IMR-90 (cell line): ENCODE data around the gene CNTN5. TPM values are rescaled to one million over a fixed set of nuclear protein-coding genes. Genes with fewer than 3 reads are reported as not detected.

Experiments
- ATAC-seq: fragments of 200-7000 bp; cut with Tn5 transposase; 2 replicates; pipeline ENCODE4 v1.9.1; 2020; ENCODE audit warnings: low read depth, mild to moderate bottlenecking, moderate library complexity
- BruUV-seq: library from RNA; stranded (reverse); fragments of 400-500 nt; replicated peaks from 2 replicates; lab custom pipeline; 2021; lab: Mats Ljungman, UMichigan
- CTCF ChIA-PET: fragments of 300-600 bp; formaldehyde crosslinking; extraction: SDS; loops from one replicate; lab custom pipeline; 2021; ENCODE audit warnings: antibody characterized with exemption; lab: Yijun Ruan, JAX
- POLR2A ChIA-PET: fragments of 300-600 bp; sonication (Branson Sonifier 250); formaldehyde crosslinking; loops from one replicate; lab custom pipeline; 2022; ENCODE audit warnings: antibody characterized with exemption; ENCODE audit not compliant: unreplicated experiment; lab: Charles Lee
- DNase-seq: peaks from one replicate; pipeline ENCODE4 v3.0.0; 2013
- H2AFZ ChIP-seq: replicated peaks from 2 replicates; pipeline ENCODE3; 2013; ENCODE audit warnings: low read length, mild to moderate bottlenecking; ENCODE audit not compliant: poor library complexity
- H2AK5ac ChIP-seq: 2 replicates; pipeline ENCODE4 v1.6.1; 2013; ENCODE audit warnings: low read depth, low read length, inconsistent platforms
- H2AK9ac ChIP-seq: replicated peaks from 2 replicates; pipeline ENCODE3; 2013; ENCODE audit warnings: mild to moderate bottlenecking, low read depth, low read length, moderate library complexity; ENCODE audit not compliant: poor library complexity
- H2BK120ac ChIP-seq: 2 replicates; pipeline ENCODE4 v1.6.1; 2013; ENCODE audit warnings: low read depth, low read length, inconsistent platforms
- H2BK15ac ChIP-seq: 3 replicates; pipeline ENCODE4 v1.6.1; 2013; ENCODE audit warnings: low read depth, low read length, inconsistent platforms
- H2BK20ac ChIP-seq: 2 replicates; pipeline ENCODE4 v1.6.1; 2013; ENCODE audit warnings: low read depth, mild to moderate bottlenecking, inconsistent platforms, low read length, moderate library complexity
- H2BK5ac ChIP-seq: 2 replicates; pipeline ENCODE4 v1.6.1; 2013; ENCODE audit warnings: mild to moderate bottlenecking, low read depth, low read length, inconsistent platforms; ENCODE audit not compliant: poor library complexity, severe bottlenecking
- H3K14ac ChIP-seq: replicated peaks from 2 replicates; pipeline ENCODE4 v1.6.1; 2013; ENCODE audit warnings: low read depth, low read length, inconsistent platforms
- H3K18ac ChIP-seq: 2 replicates; pipeline ENCODE4 v1.6.1; 2013; ENCODE audit warnings: low read depth, low read length, control low read depth
- H3K23ac ChIP-seq: 2 replicates; pipeline ENCODE4 v1.6.1; 2013; ENCODE audit warnings: low read depth, low read length, inconsistent platforms
- H3K27ac ChIP-seq: 2 replicates; pipeline ENCODE4 v1.5.1; 2013; ENCODE audit warnings: mild to moderate bottlenecking, control low read depth, low read length; ENCODE audit not compliant: insufficient read depth
- H3K27me3 ChIP-seq: 2 replicates; pipeline ENCODE4 v1.6.1; 2013; ENCODE audit warnings: low read length; ENCODE audit not compliant: control insufficient read depth, insufficient read depth
- H3K36me3 ChIP-seq: 2 replicates; pipeline ENCODE4 v1.6.1; 2013; ENCODE audit warnings: low read length, mixed read lengths; ENCODE audit not compliant: control insufficient read depth, insufficient read depth
- H3K4ac ChIP-seq: 2 replicates; pipeline ENCODE4 v1.6.1; 2013; ENCODE audit warnings: low read depth, low read length, inconsistent platforms
- H3K4me1 ChIP-seq: 2 replicates; pipeline ENCODE4 v1.6.1; 2013; ENCODE audit warnings: low read length, mixed read lengths; ENCODE audit not compliant: control insufficient read depth, insufficient read depth
- H3K4me2 ChIP-seq: 2 replicates; pipeline ENCODE4 v1.6.1; 2013; ENCODE audit warnings: low read depth, mild to moderate bottlenecking, control low read depth, low read length, moderate library complexity
- H3K4me3 ChIP-seq: 2 replicates; pipeline ENCODE4 v1.5.1; 2013; ENCODE audit warnings: low read depth, mild to moderate bottlenecking, control low read depth, low read length, moderate library complexity; ENCODE audit not compliant: insufficient read depth
- H3K56ac ChIP-seq: 2 replicates; pipeline ENCODE4 v1.6.1; 2013; ENCODE audit warnings: low read length, inconsistent platforms; ENCODE audit not compliant: insufficient read depth; ENCODE audit errors: extremely low read depth
- H3K79me1 ChIP-seq, 2 experiments: 2 replicates each; pipeline ENCODE4 v1.6.1; 2013; ENCODE audit warnings: low read length in 2 of 2, inconsistent platforms in 1 of 2, low read depth in 1 of 2
- H3K9ac ChIP-seq: 2 replicates; pipeline ENCODE4 v1.6.1; 2013; ENCODE audit warnings: low read depth, low read length, control low read depth
- H3K9me1 ChIP-seq: 2 replicates; pipeline ENCODE4 v1.6.1; 2013; ENCODE audit warnings: low read length, inconsistent platforms; ENCODE audit not compliant: insufficient read depth
- H3K9me3 ChIP-seq: 2 replicates; pipeline ENCODE4 v1.6.1; 2013; ENCODE audit warnings: low read length; ENCODE audit not compliant: control insufficient read depth, insufficient read depth
- H4K20me1 ChIP-seq: 2 replicates; pipeline ENCODE4 v1.6.1; 2013; ENCODE audit warnings: low read length, inconsistent platforms; ENCODE audit not compliant: insufficient read depth
- H4K5ac ChIP-seq: 2 replicates; pipeline ENCODE4 v1.6.1; 2013; ENCODE audit warnings: mild to moderate bottlenecking, low read depth, low read length, control low read depth
- H4K8ac ChIP-seq, 2 experiments: 2 replicates each; pipeline ENCODE4 v1.6.1; 2013; ENCODE audit warnings: low read depth in 2 of 2, low read length in 2 of 2, control low read depth in 1 of 2, inconsistent platforms in 1 of 2
- H4K91ac ChIP-seq: 2 replicates; pipeline ENCODE4 v1.6.1; 2013; ENCODE audit warnings: low read depth, low read length, inconsistent platforms; ENCODE audit not compliant: insufficient read depth
- BHLHE40 ChIP-seq: fragments of 150-350 bp; IDR thresholded peaks from 2 replicates; pipeline ENCODE4 v1.6.1; 2016; ENCODE audit warnings: mild to moderate bottlenecking, low read depth, low read length
- CEBPB ChIP-seq: IDR thresholded peaks from 2 replicates; pipeline ENCODE4 v1.6.1; 2012; ENCODE audit warnings: low read depth, low read length, improper control_type of control experiment
- CHD1 ChIP-seq: IDR thresholded peaks from 2 replicates; pipeline ENCODE4 v1.6.1; 2012; ENCODE audit warnings: low read depth, low read length, improper control_type of control experiment
- ELK1 ChIP-seq: fragments of 150-350 bp; IDR thresholded peaks from 2 replicates; pipeline ENCODE4 v1.6.1; 2016; ENCODE audit warnings: low read depth, mild to moderate bottlenecking, low read length, moderate library complexity, borderline replicate concordance
- FOS ChIP-seq: fragments of 150-350 bp; IDR thresholded peaks from 2 replicates; pipeline ENCODE4 v1.6.1; 2016; ENCODE audit warnings: low read depth, low read length
- MAFK ChIP-seq: IDR thresholded peaks from 2 replicates; pipeline ENCODE4 v1.6.1; 2012; ENCODE audit warnings: low read depth, low read length, improper control_type of control experiment
- MAZ ChIP-seq: IDR thresholded peaks from 2 replicates; pipeline ENCODE4 v1.6.1; 2012; ENCODE audit warnings: low read depth, mild to moderate bottlenecking, low read length, improper control_type of control experiment, moderate library complexity, borderline replicate concordance
- MXI1 ChIP-seq: IDR thresholded peaks from 2 replicates; pipeline ENCODE4 v1.6.1; 2012; ENCODE audit warnings: low read depth, mild to moderate bottlenecking, low read length, moderate library complexity, borderline replicate concordance
- NFE2L2 ChIP-seq: fragments of 150-350 bp; IDR thresholded peaks from 2 replicates; pipeline ENCODE4 v1.6.1; 2016; ENCODE audit warnings: low read depth, mild to moderate bottlenecking, low read length
- POLR2A ChIP-seq: IDR thresholded peaks from 2 replicates; pipeline ENCODE4 v1.6.1; 2012; ENCODE audit warnings: mild to moderate bottlenecking, low read depth, low read length
- RAD21 ChIP-seq: IDR thresholded peaks from 2 replicates; pipeline ENCODE4 v1.6.1; 2012; ENCODE audit warnings: low read length, improper control_type of control experiment
- RCOR1 ChIP-seq: IDR thresholded peaks from 2 replicates; pipeline ENCODE4 v1.6.1; 2012; ENCODE audit warnings: mild to moderate bottlenecking, low read length, improper control_type of control experiment; ENCODE audit not compliant: insufficient replicate concordance
- RFX5 ChIP-seq: IDR thresholded peaks from 2 replicates; pipeline ENCODE4 v1.8.0; 2012; ENCODE audit warnings: low read depth, mild to moderate bottlenecking, low read length, moderate library complexity
- SMC3 ChIP-seq: fragments of 150-350 bp; IDR thresholded peaks from 2 replicates; pipeline ENCODE4 v1.6.1; 2016; ENCODE audit warnings: low read depth, mild to moderate bottlenecking, antibody characterized with exemption, low read length, moderate library complexity
- USF2 ChIP-seq: fragments of 150-350 bp; IDR thresholded peaks from 2 replicates; pipeline ENCODE4 v1.6.1; 2017; ENCODE audit warnings: mild to moderate bottlenecking, antibody characterized with exemption, low read length, low read depth
- WGBS, 2 experiments: methylation state at CpG; one replicate each; pipeline versions ENCODE4 v1.1.5 to v1.1.7; 2013; ENCODE audit warnings: missing lambda C conversion rate in 2 of 2; ENCODE audit not compliant: insufficient read length in 1 of 2; ENCODE audit errors: extremely low coverage in 2 of 2; 5-methylcytosine and 5-hydroxymethylcytosine counted together
- dilution Hi-C: fragments of 300-500 bp; cut with HindIII; formaldehyde crosslinking; loops from one replicate; pipeline ENCODE4 v1.14.3; 2018; ENCODE audit warnings: low sequenced_read_pairs; ENCODE audit not compliant: unreplicated experiment
- in situ Hi-C: fragments of 300-500 bp; cut with MboI; formaldehyde crosslinking; loops from 3 replicates; pipeline ENCODE4 v1.14.3; 2019; ENCODE audit warnings: low sequenced_read_pairs, inconsistent platforms, mixed read lengths
- intact Hi-C: fragments of 100-400 bp; cut with micrococcal nuclease; formaldehyde crosslinking; loops from 2 replicates; pipeline ENCODE4 v1.10.0; 2022
- polyA plus RNA-seq, 3 experiments: library from polyadenylated mRNA; depleted of rRNA; stranded (reverse); fragments of >200 nt; gene quantifications; 2 replicates each; pipeline ENCODE4 v1.2.3, GENCODE V29; 2012; ENCODE audit warnings: low replicate concordance in 1 of 3
- total RNA-seq: library from RNA; depleted of rRNA; stranded (reverse); fragments of >200 nt; gene quantifications from 2 replicates; pipeline ENCODE4 v1.2.3, GENCODE V29; 2012
- TF ChIP-seq, protein P1 (sequence below): conservative IDR thresholded peaks from 2 replicates; pipeline ENCODE4 v1.5.1; 2012; ENCODE audit warnings: mild to moderate bottlenecking, low read depth, low read length, improper control_type of control experiment

The CNTN5 gene
- total and polyA plus RNA-seq, 2 of the 4 experiments (the other 2 are of a cell fraction) = not detected

GRCh38 chr11:99423428-99423983 lies 402.8 kb downstream of the CNTN5 start:
- no peak overlapping the region for H3K4me3 ChIP-seq
- no peak overlapping the region for H3K27ac ChIP-seq
- H3K27me3 ChIP-seq = no peaks in the 10 kb centered on the region
- H3K4ac ChIP-seq = no peak overlapping the region
- no peaks in the 10 kb centered on the region for H3K4me1 ChIP-seq
- no peak overlapping the region for H3K56ac ChIP-seq
- no peak overlapping the region for H2BK15ac ChIP-seq
- no peak for DNase-seq
- H3K36me3 ChIP-seq = no peaks in the 10 kb centered on the region
- no peak overlapping the region for H4K91ac ChIP-seq
- no TSS peak for BruUV-seq
- no peaks in the 10 kb centered on the region for H3K79me1 ChIP-seq
- H2BK5ac ChIP-seq = no peak overlapping the region
- H2AK5ac ChIP-seq = no peak overlapping the region
- peak overlapping the region; percentile 23; the same call in 1 of the 2 replicates for H2BK120ac ChIP-seq
- no peaks in the 10 kb centered on the region for H3K9me1 ChIP-seq
- no peak overlapping the region for H2BK20ac ChIP-seq
- intact Hi-C loops = no loop called here
- H3K14ac ChIP-seq = no peak overlapping the region
- no peak for TF ChIP-seq POLR2A
- TF ChIP-seq, protein P1, sequence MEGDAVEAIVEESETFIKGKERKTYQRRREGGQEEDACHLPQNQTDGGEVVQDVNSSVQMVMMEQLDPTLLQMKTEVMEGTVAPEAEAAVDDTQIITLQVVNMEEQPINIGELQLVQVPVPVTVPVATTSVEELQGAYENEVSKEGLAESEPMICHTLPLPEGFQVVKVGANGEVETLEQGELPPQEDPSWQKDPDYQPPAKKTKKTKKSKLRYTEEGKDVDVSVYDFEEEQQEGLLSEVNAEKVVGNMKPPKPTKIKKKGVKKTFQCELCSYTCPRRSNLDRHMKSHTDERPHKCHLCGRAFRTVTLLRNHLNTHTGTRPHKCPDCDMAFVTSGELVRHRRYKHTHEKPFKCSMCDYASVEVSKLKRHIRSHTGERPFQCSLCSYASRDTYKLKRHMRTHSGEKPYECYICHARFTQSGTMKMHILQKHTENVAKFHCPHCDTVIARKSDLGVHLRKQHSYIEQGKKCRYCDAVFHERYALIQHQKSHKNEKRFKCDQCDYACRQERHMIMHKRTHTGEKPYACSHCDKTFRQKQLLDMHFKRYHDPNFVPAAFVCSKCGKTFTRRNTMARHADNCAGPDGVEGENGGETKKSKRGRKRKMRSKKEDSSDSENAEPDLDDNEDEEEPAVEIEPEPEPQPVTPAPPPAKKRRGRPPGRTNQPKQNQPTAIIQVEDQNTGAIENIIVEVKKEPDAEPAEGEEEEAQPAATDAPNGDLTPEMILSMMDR = no peak
- TF ChIP-seq MXI1 = no peak
- no peak for TF ChIP-seq RFX5
- no peak for TF ChIP-seq RAD21
- TF ChIP-seq FOS = no peak
- no peak for TF ChIP-seq RCOR1
- no peak for TF ChIP-seq MAZ
- TF ChIP-seq NFE2L2 = no peak
- no peak for TF ChIP-seq SMC3
- no peak for TF ChIP-seq BHLHE40
- no peak for TF ChIP-seq MAFK
- no peak for TF ChIP-seq CEBPB
- TF ChIP-seq CHD1 = no peak
- no peak for TF ChIP-seq USF2
- TF ChIP-seq ELK1 = no peak
- no CpG with 5 or more reads among the region's 4 CpGs for WGBS, 2 experiments
- dilution Hi-C loops = no loop called here
- H3K9ac ChIP-seq = no peak overlapping the region
- no peak for ATAC-seq
- no peaks in the 10 kb centered on the region for H4K20me1 ChIP-seq
- no peaks in the 10 kb centered on the region; the same call in 1 of the 2 replicates for H3K9me3 ChIP-seq
- ChIA-PET POLR2A (no interaction called here), CTCF (no interaction called here)
- no peak overlapping the region for H2AK9ac ChIP-seq
- no peak overlapping the region for H4K5ac ChIP-seq
- H2AFZ ChIP-seq = no peak overlapping the region
- no peak overlapping the region for H3K4me2 ChIP-seq
- no peak overlapping the region for H4K8ac ChIP-seq
- H3K23ac ChIP-seq = no peak overlapping the region
- in situ Hi-C loops = no loop called here
- no peak overlapping the region for H3K18ac ChIP-seq
